Activated T-cell treated with anti-CD3 and anti-CD28 coated beads for 24 hours (primary cell): ENCODE results near the gene ARHGAP30.
A peak's percentile ranks its signal among the peaks of the same experiment; 100 is the strongest.
"Not testable (repeated sequence)": the region's sequence is repeated elsewhere in the genome, so short reads cannot be mapped to it uniquely, and the experiment has no call there.

Source experiments
- DNase-seq: peaks from one replicate; pipeline ENCODE4 v3.0.0-alpha.2; 2020; ENCODE audit warnings: low read depth

Gene ARHGAP30

DNA sequence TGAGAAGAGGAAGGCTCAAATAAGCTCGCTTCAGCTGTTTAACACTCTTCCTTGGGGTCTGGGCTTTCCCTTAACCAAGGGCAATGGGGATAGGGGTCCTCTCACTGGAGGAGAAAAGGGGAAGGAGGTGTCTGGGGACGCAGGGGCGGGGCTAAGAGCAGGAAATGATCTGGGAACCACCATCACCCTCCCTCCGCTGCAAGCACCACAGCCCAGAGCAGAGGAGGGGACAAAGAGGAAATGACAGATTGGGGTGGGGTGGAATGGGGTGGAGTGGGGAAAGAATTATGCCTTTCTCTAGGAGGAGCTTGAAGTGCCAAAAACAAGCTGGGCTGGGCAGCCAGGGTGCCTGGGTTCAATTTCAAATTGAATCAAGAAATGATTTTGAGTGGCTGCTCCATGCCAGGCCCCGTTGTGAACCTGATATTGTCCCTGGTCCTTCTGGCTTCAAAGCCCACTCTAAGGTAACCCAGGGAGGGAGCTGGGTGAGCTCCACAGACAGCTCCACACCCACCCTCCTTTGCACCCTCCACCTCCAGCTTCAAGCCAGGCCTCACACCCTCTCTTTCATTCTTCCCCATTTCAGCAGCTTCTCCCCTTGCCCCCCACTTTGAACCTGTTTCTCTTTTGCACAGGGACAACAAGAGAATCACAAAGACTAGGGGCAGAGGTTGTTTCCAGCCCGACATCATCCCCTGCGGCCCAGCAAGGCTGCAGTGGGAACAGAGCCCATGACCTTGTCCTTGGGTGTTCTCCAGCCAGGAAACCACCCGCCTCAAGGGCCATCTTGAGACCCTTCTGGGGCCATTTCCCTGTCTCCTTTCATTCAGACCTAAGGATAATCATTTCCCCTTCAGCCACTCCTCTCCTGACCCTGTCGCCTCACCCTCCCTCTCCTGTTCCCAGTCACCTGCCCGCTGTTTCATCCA is 1.1 kb downstream of the ARHGAP30 start:
- DNase-seq: peak; percentile 72

DNA sequence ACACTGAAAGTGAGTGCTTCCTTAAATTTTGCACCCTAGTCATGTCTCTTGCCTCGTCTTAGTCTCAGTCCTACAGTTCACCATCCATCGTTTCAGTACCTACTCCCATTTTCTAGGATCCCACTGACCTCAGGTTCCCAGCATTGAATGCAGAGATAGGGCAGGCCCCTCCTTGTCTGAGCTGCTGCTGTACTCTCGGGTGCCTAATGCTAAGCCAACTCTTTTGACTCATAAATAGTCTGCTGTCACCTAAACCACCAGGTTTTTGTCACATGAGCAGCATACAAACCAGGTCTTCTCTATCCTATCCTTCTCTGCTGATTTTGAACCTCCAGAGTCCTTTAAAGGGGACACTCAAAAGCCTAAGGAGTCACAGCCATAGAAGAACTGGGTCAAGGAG is 3.0 kb downstream of the ARHGAP30 start:
- DNase-seq: no peak

DNA sequence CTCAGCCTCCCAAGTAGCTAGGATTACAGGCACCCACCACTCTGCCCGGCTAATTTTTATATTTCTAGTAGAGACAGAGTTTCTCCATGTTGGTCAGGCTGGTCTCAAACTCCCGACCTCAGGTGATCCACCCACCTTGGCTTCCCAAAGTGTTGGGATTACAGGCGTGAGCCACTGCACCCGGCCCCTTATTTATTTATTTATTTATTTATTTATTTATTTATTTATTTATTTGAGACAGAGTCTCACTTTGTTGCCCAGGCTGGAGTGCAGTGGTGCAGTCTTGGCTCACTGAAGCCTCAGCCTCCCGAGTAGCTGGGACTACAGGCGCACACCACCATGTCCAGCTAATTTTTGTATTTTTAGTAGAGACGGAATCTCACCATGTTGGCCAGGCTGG is 4.0 kb downstream of the ARHGAP30 start:
- not testable (repeated sequence) for DNase-seq

DNA sequence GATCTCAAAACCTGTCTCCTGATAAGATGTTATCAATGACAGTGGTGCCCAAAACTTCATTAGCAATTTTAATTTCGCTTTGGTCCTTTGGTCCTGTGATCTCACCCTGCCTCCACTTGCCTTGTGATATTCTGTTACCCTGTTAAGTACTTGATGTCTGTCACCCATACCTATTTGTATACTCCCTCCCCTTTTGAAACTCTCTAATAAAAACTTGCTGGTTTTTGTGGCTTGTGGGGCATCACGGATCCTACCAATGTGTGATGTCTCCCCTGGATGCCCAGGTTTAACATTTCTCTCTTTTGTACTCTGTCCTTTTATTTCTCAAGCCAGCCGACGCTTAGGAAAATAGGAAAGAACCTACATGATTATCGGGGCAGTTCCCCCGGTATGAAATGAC is 5.8 kb downstream of the ARHGAP30 start:
- not testable (repeated sequence) for DNase-seq

DNA sequence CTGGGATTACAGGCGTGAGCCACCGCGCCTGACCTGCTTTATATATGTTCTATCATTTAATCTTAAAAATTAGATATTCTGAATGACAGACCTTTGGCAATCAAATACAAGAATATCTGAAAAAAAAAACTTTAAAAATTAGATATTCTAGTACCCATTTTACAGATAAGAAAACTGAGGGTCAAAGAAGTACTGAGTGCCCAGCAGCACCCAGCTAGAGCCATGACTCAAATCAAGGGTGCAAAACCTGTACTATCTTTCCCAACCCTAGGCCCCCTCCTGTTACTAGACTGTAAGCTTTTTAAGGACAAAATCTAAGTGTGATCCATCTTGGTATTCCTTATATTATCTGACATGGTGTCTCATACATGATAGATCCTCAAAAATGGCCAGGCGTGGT is 8.3 kb downstream of the ARHGAP30 start:
- DNase-seq: no peak

DNA sequence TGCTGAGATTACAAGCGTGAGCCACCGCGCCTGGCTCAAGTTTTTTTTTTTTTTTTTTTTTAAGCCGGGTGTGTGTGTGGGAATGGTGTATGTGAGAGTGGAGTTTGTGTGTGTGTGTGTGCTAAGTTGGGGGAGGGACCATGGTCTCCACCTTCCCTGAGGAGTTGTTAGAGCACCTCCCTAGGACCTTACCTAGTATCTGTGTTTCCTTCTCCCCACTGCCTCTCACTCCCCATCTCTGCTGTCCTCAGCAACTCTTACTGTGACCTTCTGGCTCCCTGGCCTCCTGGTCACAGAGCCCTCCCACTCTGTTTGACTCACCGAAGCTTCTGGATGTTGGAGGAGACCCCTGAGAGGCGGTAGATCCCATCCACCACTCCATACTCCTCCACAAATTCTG is 10.4 kb downstream of the ARHGAP30 start:
- no peak for DNase-seq

DNA sequence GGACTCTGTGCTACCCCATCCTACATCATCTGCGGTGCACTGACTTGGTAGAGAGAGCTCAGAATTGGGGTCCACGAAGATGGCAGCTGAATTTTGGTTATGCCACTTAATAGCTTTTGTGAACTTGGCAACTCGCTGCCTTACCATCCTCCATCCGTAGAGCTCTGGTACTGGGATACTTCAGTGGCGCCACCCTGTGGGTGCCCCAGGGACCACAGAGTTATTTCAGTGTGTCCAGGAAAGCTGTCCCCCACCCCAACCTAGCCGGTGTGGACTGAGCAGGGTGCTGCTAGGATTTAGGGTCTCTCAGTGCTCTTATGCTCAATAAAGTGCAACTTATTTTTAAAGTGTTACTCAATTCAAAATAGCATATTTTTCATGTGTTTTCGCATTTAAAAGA is 14.9 kb downstream of the ARHGAP30 start:
- DNase-seq: no peak

DNA sequence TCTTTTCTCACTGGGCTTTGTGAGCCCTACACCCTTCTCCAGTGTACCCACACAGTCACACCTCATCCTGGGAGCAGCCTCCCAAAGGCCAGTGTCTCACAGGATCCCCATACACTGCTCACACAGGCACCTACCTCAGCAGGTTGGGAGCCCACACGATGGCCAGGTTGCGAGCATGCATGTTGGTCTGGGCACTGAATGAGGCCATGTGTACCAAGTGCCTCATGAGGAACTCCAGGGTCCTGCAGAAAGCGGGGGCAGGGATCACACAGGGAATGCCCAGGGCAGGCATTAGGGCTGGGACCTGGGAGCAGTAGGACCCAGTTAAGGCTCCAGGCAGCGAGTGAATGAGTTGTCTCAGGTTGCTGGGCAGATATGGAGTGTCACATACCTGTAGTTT is 15.5 kb downstream of the ARHGAP30 start:
- no peak for DNase-seq

DNA sequence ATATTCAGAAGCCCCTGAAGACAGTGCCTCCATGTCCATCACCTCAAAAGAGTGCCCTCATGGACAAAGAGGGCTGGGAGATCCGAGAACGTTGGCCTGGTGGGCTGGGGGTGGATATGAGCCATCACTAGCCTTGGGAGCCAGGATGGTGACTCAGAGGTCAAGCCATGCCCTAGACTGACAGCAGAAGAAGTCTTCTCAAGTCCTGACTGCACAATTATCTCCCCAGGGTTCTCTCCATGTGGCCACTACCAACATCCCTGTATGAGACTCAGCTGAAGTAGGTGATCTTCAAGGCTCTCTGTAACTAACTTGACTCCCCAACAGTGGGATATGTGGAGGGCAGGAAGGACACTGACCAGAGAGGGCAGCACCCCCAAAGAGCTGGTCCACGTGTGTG is 16.8 kb downstream of the ARHGAP30 start:
- no peak for DNase-seq

DNA sequence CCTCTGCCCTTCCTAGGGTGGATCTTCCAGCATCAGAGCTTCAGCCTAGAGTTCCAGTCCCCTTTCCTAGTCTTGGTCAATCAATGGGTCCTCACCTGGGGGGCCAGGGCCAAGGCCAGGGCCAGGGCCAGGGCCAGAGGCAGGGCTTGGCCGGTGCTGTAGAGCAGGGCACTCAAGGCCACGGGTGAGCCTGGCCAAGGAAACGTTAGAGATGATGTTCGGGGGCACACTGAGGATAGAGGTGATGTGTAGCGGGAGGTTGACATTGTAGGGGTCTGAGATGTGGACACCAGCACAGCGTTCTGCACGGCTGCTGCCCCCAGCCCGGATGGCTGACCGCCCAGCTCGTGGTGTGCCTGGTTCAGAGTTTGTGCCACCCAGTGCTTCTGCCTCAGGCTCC is 18.5 kb downstream of the ARHGAP30 start:
- no peak for DNase-seq

DNA sequence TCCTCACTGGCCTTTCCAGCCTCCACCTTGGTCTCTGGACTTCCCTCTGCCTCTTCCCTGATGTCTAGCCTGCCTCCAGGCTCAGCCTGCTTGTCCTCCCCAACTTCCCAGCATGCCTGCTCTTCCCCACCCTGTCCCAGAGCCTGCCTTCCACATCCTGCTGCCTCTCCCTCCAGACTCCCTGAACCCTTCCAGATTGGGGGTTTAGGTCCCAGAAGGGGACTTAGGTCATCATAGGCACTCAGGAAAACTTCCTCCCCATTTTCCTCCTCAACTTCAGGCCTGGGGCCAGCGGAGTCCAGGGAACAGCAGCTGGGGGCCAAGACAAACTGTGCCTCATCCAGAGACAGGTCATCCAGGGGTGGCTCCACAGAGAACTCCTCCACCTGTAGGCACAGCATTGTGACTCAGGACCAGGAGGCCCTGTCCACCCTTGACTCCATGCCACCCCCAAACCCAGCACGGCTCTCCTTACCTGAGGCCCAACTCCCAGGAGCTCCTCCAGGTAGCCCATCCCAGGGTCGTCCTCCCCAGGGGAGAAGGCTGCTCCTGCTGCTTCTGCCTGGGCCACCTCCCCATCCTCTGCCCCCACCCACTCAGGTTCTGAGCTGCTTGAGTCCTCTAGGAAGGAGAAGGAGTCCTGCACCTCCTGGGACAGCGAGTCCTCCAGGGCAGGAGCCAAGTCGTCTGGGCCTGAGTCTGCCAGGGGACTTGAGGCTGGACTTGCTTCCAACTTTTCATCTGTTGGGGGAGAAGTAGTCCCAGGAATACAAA is 20.6 kb downstream of the ARHGAP30 start:
- DNase-seq: no peak

DNA sequence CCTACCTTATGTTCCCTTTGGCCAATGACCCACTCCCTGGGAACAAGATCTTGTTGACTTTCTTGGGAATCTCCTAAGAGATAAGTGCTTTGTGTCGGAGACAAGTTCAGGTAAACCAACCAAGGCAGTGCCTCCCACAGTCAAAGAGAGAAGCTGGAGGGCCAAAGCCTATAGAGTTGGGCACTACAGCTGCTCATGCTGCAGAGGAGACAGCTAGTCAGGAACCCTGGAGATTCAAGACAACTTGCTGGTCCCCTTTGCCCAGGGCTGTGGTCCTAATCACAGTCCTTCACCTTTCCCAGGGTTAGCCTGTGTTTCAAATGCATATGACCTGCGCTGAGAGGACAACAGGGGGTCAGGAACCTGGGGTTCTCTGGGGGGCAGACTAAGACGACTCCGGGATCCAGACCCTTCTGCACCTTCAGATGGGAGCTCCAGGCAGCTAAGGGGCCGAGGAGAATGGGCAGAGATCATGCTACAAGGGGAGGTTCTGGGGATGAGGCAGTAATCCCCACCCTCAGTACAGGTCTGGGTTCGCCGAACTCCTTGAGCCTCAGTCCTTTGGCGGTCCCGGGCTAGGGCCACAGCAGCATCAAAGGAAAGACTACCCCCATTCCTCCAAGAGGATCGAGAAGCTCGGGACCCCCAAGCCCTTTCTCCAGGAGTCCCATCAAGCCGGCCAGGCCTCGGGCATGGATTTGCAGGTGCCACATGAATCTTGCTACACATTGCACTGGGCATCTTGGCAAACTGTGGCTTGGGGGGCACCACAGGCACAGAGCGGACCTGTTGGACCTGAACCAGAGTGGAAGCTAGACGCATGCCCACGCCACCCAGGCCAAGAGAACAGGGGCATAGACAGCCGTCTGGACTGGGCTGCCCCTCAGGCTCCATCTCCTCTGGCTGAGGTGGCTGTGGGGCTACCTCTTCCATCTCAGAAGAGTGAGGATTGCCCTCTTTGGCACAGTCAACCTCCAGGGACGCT is 22.0 kb downstream of the ARHGAP30 start:
- no peak for DNase-seq

DNA sequence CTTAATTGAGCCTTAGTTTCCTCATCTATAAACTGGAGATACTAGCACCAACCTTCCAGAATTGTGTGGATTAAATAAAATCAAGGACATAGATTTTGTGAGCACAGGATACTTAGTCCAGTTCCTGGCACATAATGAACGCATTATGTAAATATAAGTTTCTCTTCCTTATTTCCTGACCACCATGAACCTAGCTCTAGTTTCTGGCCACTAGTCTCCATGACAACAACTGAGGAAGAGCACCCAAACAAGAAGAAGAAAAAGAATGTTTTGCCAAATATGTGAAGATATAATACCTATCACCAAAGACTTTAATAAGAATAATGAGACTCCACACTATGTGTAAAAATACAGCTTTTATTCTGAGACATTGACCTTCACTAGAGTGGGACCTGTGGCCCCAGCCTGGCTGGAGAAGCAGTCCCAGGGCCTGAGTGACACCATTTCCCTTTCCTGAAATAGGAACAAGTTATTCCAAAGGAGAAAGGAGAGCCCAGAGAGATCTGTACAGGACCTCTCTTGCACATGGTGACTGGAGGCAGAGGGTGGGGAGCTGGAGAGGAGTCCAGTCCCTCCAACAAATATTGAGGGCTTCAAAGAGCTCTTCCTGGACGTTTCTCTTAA is 23.0 kb downstream of the ARHGAP30 start:
- DNase-seq: no peak

DNA sequence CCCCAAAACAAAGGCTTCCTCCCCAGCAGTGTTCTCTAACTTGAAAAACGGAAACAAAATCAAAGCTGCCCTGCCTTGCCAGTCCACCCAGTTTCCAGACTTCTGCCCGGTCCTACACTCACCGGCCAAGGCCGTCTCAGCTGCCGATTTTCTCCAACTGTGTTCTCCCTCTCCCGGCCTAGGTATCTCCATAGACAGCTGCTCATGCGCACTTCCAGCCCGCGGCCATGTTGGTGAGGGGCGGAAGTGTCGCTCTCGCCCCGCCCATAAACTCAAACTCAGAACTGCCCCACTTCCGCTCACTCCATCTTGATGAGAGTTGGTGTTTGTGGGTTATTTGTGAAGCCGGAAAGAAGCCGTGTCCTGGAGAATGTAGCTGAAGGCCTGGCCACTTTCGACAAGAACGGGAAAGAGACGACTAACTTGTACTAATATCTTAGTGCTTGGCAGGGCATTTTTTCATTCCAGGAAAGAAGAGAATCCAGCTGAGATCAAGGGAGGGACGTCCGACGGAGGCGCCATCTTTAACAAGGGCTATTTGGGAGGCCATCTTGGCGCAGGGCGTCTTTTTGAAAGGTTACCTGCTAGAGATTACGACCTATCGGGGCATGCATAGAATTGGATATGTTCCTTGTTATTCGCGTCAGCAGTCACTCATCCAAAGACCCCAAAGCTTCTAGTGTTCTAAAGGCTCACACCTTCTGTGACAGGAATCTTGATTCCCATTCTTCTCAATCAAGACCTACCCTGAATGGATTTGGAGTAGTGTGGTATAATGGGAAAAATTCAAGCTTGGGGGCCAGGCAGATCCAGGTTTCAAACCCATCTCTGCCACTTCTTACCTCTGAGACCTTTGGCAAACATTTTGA is 23.7 kb downstream of the ARHGAP30 start, which contains the start of gene USF1:
TSS of gene USF1 (minus strand) at position 242 of the 869 bp plus-strand sequence. CDS start 2,702 bp downstream, outside the sequence.
- DNase-seq: peak; percentile 90

DNA sequence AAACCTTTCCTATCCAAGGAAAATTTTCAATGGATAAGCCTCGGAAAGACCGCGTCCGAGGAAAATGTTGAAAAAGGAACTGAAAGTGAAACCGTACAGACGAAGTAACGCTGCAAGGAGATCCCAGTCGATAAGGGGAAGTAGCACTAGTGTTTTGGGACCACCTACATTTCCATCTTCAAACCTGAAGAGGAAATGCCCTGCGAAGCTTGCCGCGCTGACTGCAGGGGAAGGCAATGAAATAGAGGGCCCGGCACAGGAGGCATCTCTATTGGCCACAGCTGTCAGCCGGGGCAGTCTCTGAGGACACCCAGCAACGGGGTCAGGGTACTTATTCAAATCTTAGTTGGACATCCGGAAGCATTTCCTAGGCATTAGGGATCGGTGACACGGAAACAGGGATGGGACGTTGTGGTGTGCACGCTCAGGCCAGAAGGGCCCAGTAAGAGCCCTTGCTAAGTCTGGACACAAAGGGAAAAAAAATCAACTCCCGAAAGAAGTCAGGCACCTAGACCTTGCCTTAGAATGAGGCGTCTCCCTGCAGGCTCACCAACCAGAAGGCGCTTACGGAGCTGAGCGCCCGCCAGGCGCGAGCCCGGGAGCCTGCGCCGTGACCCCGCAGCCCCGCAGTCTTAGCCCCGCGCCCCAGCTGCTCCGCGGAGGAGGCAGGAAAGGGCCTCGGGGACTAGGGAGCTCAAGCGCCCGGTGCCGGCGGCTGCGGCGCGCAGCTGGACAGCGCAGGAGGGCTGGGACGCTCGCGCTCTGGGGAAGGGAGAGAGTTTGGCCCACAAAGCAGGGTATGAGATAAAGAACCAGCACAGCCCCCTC is 24.6 kb downstream of the ARHGAP30 start:
- DNase-seq: peak; percentile 47

DNA sequence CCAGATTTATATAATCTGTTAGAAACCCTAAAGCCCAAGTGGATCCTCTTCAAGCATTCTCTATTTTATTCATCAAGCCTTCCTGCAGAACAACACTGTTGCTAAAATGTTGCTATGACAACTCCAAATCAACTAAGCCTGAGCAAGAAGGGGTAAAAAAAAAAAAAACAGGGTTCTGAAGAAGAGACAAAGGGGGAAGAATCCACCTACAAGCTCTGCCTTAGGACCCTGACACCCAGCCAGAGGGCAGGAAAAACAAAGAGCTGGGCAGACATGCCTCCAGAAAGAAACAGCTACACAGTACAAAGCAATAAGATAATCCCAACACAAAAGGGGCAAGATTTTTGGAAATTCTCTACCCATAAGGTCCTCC is 25.2 kb downstream of the ARHGAP30 start:
- no peak for DNase-seq

DNA sequence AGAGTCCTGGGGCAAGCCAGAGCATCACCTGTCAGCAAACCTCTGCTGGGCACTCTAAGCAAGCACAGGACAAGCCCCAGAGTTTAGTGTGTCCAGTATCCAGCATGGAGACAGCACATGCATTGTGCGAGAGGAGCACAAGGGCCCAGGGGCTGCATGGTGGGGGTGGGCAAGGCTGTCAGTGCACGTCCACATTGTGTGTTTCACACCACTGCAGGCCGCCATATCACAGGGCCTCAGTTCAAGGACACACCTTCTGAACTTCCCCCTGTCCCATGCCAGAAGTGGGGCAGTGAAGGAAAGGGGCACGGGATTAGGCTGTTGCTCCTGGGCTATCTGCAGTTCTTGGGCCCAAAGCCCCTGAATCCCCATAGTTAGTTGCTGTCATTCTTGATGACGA is 30.1 kb downstream of the ARHGAP30 start:
- no peak for DNase-seq

DNA sequence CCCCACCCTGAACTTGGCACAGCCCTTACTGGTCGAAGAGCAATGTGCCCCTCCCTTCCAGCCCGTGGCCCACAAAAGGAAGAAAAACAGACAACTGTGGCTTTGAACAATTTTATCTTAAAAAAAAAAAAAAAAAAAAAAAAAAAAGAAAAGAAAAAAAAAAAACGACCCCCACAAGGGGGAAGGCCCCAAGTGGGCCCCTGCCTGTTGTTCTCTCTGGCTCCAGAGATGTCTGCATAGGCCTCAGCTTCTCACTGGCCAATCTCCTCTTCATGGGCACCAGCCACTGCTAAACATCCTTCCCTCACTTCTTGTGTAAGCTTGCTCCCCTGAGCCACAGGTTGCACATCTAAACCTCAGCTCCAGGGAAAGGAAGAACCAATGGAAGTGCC is 30.5 kb downstream of the ARHGAP30 start:
- no peak for DNase-seq

DNA sequence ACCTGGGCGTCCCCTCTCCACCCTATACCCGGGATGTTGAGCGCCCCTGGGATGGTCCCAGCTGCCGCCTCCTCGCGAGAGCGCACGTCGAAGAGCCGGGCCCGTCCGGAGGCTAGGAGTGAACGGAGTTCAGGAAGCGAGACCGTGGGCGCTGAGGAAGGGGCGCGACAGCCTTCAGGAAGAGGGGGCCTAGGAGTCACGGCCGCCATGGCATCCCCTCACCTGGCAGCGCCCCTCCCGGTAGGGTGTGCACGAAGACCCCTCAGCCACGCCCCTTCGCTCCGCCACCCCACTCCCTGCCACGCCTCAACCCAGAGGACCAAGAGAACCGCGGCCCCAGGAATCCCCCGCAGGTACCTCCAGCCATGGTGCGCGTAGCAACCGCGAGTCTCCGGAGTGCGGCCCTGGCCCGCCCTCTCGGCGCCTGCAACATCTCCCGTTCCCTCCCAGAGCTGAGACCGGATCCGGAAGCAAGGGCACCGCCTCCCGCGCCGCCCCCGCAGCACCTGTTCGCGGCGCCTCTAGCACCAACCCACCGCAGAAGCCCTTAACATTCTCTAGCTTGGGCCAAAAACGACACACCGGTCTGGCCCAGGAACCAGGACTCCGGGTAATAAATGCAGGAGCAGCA is 31.1 kb downstream of the ARHGAP30 start, which contains the start of gene TSTD1:
TSS of gene TSTD1 (minus strand) at position 442 of the 631 bp plus-strand sequence. CDS start at position 367, 75 bp downstream.
- DNase-seq: peak; percentile 78
